ENCODE measurements around the gene ASH1L.

Gene ASH1L

GRCh38 chr1:155326020-155326526 is 236.5 kb downstream of the ASH1L start:
- ATAC-seq, result no peak

DNA sequence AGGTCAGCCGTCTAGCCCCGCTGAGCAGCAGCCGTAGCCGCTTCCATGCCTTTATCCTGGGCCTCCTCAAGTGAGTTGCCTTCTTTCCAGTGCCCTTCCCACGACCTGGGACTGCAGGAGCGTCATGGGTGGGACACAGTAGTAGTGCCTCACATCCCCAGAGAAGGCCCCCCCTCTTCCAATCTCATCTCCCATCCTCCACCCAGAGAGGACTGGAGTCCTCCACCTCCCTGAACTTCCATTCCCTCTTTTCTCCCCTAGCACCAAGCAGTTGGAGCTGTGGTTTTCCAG is 237.1 kb downstream of the ASH1L start:
- no peak for ATAC-seq

- ATAC-seq, result no peak
Observed at GRCh38 chr1:155324717-155325602, 237.6 kb downstream of the ASH1L start.

- ATAC-seq, result peak; percentile 79 to 83
Observed at GRCh38 chr1:155324037-155324716, 238.4 kb downstream of the ASH1L start.

DNA sequence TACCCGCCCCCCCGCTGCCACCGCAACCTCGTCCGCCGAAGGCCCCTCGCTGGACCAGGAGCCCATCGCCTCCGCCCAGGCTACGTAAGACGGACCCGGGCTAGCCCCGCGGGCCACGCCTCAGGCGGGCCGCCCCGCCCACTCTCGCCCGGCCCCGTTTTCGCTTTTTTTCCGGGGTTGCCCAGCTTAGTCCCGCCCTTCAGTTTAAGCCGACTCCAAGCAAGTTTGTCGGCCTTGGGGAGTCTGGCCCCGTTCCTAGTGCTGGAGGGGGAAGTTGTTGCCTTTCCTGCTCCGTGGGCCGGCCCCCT is 238.9 kb downstream of the ASH1L start:
- peak; percentile 67 to 69 for ATAC-seq

DNA sequence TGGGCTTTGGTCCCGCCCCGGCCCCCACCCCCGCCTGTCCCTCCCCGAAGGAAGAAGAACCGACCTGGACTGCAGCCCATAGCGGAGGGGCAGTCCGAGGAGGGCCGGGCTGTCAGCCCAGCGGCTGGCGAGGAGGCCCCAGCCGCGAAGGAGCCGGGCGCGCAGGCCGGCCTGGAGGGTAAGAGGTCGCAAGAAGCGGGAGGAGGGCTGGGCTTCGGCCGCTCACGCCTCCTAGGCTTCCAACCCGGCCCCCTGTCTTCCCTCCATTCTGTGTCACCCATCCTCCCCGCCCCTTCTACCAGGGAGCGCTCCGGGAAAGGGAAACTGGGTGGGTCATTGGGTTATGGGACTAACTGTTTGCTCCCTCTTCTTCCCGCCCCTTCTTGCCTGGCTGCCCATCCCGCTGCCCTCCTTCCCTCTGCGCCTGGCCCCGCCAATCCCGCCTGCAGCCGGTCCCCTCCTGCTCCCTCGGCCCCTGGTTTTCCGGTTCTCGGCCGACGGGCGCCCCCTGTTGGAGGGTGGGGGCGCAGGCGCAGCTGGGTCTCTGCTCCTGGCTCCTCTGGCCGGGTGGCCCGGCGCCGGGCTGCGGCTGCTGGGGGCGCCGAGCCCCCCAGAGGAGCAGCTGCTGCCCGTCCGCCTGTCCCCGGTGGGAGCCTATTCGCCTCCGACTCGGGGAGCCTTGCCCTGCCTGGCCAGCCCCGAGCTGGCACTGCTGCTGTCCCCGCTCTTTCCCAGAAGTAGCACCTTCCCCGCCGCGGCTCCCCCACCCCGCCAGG is 239.5 kb downstream of the ASH1L start:
- peak; percentile 55 to 63 for ATAC-seq

- no peak for ATAC-seq
Observed at GRCh38 chr1:155322571-155322952, 240.0 kb downstream of the ASH1L start.

- ATAC-seq, result no peak
Observed at GRCh38 chr1:155321639-155322503, 240.7 kb downstream of the ASH1L start.

DNA sequence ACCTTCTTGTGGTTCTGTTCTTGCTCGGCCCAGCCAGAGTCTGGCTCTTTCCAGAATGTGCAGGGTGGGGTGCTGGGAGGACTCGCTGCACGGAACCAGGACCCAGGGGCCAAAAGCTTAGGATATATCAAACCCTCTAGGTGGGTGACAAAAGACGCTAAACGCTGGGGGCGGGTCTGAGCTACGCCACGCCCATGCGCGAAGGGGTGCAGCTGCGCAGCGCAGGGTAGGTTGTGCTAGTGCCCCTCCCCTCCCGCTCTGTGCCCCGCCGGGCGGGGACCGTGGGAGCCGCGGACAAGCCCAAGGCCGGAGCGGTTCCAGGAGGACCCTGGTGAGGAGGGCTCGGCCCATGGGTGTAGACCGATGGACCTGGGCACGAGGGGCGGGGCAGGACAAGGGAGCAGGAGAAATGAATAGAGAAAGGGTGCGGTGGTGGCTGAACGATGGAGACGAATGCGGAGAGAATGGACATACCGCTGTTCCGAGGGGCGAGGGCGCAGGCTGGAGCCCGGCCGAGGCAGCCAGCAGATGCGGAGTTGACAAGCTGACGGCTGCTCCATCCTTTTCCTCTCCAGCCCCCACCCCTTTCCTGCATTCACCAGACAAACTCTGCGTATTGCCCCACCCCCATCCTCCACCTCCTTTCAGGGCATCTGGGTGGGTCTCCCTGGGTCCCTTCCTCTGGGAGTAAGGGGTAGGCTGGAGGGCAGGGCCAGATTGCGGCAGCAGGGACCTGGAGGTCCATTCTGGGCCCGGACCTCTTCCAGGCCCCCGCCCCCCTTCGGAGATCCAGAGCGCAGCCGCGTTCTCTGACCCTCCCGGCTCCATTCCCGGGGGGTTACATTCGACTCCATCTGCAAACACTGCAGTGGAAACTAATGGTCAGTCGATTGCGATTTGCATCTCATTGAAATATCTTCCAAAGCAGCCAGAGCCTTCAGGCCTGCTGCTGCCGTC is 241.7 kb downstream of the ASH1L start, which contains the start of gene RUSC1:
RUSC1 (plus strand) TSS at position 234 of the 957 bp plus-strand sequence. CDS start 880 bp downstream, outside the sequence.
- peak; percentile 8 to 11 for ATAC-seq

- ATAC-seq, result no peak
Observed at GRCh38 chr1:155320252-155320651, 242.4 kb downstream of the ASH1L start.

DNA sequence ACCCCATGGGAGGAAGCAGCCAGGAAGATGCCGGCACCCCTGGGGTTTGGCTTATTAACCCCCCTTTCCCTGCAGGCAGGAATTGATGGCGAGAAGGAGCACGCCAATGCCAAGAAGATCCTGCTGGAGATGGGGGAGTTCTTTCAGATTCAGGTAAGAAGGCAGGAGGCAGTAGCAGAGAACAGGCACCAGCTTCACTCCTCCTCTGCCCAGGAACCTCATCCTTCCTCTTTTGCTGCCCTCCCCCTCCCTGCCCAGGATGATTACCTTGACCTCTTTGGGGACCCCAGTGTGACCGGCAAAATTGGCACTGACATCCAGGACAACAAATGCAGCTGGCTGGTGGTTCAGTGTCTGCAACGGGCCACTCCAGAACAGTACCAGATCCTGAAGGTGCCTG is 243.1 kb downstream of the ASH1L start:
- ATAC-seq, result no peak

DNA sequence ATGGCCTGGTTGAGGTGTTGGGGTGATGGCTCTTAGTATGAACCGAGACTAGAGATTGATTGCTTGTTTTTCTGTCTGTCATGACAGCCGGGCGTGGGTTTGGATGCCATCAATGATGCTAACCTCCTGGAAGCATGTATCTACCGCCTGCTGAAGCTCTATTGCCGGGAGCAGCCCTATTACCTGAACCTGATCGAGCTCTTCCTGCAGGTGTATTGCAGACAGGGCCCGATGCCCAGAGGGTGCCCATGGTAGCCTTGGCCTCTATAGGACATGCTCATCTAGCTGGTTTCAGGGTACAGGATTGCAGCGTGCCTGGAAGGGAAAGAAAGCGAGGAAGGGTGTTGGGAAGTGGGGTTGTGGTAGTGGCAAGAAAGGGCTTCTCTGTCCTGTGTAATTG is 244.5 kb downstream of the ASH1L start:
- ATAC-seq, result no peak

DNA sequence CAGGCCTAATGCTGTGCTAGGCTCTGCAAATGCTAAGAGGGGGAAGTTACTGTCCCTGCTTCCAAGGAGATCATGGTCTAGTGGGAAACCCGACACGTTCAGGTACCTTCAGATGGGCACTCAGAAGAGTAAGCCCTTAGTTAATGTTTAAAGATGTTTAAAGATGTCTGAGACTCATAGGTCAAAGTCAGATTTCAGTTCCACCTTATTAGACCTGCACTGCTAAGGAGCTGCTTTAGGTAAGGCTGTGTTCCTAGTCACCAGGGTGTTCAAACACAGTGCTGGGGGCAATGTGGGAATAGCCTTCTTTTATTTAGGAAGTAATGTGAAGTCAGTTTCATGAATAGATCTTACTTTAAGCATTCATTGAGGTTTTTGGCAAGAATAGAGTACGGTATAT is 245.7 kb downstream of the ASH1L start:
- no peak for ATAC-seq

DNA sequence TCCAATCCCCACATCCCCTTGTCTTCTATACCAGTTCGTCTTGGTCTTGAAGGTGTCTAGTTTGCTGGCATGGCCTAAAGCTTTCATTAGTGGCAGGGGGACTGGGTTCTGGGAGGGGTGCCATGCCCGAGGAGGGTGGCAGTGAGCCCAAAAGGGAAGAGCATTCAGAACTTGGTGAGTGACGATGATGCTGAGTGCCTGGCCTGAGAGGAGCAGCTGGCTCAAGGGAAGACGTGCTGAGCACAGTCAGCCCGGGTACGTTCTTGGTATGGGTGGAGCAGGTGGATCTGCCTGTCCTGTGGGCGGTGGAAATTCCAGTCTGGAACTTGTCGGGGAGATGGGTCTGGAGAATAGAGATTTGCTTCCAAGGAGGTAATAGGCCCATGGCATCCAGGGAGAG is 249.3 kb downstream of the ASH1L start:
- no peak for ATAC-seq

GRCh38 chr1:155309423-155310021 is 253.1 kb downstream of the ASH1L start:
- no peak for ATAC-seq

GRCh38 chr1:155308493-155309422 is 253.8 kb downstream of the ASH1L start, which contains the start of gene FDPS:
Gene FDPS (plus strand): TSS chr1:155308866. CDS start chr1:155309790, 924 bp downstream.
- ATAC-seq, result peak; percentile 99

- no peak for ATAC-seq
Observed at GRCh38 chr1:155307247-155307740, 255.3 kb downstream of the ASH1L start.

DNA sequence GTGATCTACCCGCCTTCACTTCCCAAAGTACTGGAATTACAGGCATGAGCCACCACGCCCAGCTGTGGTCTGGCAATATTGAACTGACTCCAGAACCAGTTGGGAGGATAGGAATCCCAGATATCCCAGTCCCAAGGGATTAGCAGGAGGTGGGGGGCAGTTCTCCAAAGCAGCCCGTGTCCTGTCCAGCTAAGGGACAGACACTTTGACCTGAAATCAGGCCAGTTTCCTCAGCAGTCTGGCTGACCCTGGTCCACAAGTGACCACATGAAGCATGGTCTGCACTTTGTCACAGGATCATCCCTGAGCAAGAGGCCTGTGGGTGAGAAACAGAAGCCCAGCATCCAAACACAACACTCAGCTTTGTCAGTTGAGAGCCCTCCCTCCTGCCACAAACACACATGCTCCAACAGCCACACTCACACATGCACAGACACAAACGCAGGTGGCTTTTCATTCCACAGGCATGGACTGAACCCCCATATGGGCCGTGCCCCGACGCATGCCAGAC is 256.7 kb downstream of the ASH1L start:
- ATAC-seq, result no peak

DNA sequence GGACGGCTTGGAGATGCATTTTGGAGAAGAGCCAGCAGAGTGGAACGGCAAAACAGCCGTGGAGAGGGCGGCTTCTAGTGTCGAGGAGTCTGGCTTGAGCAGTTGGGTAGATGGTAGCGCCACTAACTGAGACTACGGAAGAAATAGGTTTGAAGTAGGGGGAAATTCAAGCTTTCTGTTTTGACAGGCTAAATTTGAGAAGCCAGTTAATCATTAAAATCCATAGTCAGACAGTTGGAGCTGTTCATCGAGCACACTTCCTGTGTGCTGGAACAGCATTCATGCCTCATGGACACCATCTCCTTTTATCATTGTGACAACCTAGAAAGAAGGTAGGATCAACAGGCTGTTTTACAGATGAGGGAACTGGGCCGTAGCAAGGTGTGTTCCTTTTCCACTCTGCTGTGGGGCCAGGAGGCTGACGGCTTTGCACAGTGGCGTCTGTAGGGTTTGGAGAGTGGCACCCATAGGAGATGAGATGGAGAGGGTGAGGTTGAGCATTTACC is 258.0 kb downstream of the ASH1L start:
- no peak for ATAC-seq

All from activated CD4-positive, CD25-positive, alpha-beta regulatory T cell treated with anti-CD3 and anti-CD28 coated beads, Interleukin-2, amount 50 U/mL, for 24 hours (primary cell).